ENCODE measurements around the gene BTG2.
A peak's percentile ranks its signal among the peaks of the same experiment; 100 is the strongest.
"Not testable (repeated sequence)": the region's sequence is repeated elsewhere in the genome, so short reads cannot be mapped to it uniquely, and the experiment has no call there.

The BTG2 gene

DNA sequence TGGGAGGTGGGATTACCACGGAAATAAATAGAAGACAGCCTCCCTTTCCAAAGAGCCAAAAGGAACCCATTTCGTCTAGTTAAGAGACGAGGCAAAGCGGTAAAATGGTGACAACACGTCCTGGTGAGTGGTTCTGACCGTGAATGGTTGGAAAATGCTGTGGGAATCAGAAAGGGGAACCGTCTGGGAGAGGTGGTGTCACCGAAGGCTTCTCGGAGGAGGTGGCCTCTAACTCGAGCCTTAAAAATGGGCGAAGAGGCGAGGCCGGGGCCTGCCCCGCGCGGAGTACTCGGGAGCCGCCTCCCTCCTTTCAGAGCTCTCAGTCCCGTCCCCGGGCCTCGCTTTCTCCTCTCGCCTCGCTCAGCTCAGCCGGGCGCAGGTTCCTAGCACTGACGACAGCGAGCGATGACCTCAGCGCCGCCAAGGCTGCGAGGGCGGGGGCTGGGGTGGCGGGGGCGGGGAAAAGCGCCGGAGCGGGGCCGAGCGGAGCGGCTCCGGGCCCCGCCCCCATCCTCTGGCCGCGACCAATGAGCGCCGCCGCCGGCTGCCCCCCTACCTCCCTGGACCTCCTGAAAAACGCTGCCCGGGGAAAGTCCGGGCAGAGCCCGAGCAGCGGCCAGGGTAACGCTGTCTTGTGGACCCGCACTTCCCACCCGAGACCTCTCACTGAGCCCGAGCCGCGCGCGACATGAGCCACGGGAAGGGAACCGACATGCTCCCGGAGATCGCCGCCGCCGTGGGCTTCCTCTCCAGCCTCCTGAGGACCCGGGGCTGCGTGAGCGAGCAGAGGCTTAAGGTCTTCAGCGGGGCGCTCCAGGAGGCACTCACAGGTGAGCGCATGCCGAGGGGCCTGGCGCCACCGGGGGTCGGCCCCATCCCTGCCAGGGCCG lies at the start of gene BTG2:
TSS of gene BTG2 (plus strand) at position 601 of the 890 bp plus-strand sequence. CDS start at position 689, 88 bp downstream.
- DNase-seq (ENCODE audit: low read depth): peak; percentile 91

DNA sequence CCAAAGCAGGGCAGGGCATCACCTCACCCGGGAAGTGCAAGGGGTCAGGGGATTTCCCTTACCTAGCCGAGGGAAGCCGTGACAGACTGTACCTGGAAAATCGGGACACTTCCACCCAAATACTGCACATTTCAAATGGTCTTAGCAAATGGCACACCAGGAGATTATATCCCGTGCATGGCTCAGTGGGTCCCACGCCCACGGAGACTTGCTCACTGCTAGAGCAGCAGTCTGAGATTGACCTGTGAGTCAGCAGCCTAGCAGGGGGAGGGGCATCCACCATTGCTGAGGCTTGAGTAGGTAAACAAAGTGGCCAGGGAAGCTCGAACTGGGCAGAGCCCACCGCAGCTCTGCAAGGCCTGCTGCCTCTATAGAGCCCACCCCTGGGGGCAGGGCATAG lies 48.7 kb upstream of the BTG2 start:
- DNase-seq (ENCODE audit: low read depth): not testable (repeated sequence)

DNA sequence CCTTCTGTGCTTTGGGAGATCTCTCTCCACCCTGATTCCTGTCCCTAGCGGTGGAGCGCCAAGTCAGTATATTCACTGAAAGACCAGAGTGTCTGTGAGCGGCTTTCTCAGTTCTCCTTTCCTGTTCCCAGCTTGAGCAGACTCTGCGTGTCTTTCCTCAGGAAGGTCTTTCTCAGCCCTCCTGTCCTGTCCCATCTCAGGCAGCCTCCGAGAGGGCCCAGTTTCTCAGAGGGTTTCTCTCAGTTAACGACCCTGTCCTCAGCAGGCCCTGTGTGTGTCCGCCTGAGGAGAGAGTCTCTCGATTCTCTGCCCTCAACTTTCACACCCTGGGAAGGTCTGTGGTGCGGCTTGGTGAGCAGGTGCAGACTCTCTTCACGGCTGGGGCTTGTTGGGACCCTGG lies 41.8 kb upstream of the BTG2 start:
- DNase-seq (ENCODE audit: low read depth): no peak

- DNase-seq (ENCODE audit: low read depth): no peak
Measured at GRCh38 chr1:203264052-203264501, 41.2 kb upstream of the BTG2 start.

- DNase-seq (ENCODE audit: low read depth): no peak
Measured at GRCh38 chr1:203265541-203265940, 39.8 kb upstream of the BTG2 start.

GRCh38 chr1:203266140-203266539 lies 39.2 kb upstream of the BTG2 start:
- not testable (repeated sequence) for DNase-seq (ENCODE audit: low read depth)

GRCh38 chr1:203267347-203267846 lies 37.9 kb upstream of the BTG2 start:
- DNase-seq (ENCODE audit: low read depth): peak; percentile 87

- DNase-seq (ENCODE audit: low read depth): no peak
Measured at GRCh38 chr1:203267912-203268311, 37.4 kb upstream of the BTG2 start.

- peak; percentile 73 for DNase-seq (ENCODE audit: low read depth)
Measured at GRCh38 chr1:203268901-203269653, 36.2 kb upstream of the BTG2 start.

GRCh38 chr1:203269654-203270020 lies 35.7 kb upstream of the BTG2 start:
- DNase-seq (ENCODE audit: low read depth): no peak

- no peak for DNase-seq (ENCODE audit: low read depth)
Measured at GRCh38 chr1:203270448-203270847, 34.9 kb upstream of the BTG2 start.

GRCh38 chr1:203271018-203271743 lies 34.1 kb upstream of the BTG2 start:
- DNase-seq (ENCODE audit: low read depth): peak; percentile 76

GRCh38 chr1:203271962-203272632 lies 33.2 kb upstream of the BTG2 start:
- DNase-seq (ENCODE audit: low read depth): no peak

DNA sequence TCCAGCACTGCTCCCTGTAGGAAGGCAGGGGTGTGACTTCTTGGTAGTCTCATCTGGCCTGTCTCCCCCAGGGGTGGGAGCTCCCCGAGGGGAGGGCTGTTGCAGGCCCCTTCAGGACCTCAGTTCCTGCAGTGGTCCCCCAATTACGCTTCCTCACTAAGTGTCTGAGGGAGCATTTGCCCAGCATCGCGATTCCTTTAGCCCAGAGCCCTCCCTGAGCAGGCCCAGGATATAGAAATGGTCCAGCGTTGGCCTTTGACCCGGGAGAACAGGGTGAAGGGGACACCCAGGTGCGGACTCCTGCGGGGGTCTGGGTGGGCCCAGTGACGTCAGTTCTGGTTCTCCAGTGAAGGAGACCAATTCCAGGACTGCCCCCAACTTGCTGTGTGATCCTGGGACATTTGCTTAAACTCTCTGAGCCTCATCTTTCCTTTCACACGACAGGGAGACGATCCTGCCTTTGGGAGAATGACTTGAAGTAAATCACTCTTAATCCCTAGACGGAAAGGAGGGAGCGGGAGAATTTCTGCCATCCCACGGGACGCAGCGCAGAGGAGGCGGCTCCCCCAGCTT lies 32.6 kb upstream of the BTG2 start:
- no peak for DNase-seq (ENCODE audit: low read depth)

DNA sequence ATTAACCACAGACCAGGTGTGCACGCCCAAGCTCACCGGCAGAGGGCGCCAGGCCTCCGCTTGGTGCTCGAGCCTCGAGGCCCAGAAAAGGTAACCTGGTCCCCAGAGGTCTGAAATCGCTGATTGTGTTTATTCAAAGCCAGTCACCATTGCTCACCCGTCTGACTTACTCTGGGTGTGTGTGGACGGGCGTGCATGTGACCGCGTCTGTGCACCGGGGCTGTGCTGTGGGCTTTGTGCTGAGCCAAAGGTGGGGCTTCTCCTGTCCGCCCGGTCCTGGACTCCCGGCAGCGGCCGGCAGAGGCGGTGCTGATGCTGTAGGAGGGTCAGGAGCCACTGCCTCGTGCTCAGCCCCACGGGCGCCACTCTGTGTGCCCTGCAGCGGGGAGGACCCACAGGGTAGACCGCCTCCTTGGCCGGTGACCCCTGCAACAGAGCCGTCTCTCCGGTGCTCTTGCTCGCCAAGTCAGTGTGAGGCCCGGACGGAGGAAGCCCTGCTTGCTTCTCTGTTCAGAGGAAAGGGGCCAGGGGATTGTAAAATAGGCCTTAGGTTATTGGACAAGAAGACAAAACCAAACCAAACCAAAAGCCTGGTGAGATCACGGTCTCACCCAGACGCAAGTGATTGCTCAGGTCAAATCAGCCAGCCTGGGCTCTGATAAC lies 32.0 kb upstream of the BTG2 start:
- peak; percentile 73 for DNase-seq (ENCODE audit: low read depth)

GRCh38 chr1:203273869-203274602 lies 31.3 kb upstream of the BTG2 start:
- no peak for DNase-seq (ENCODE audit: low read depth)

- no peak for DNase-seq (ENCODE audit: low read depth)
Measured at GRCh38 chr1:203274603-203275381, 30.5 kb upstream of the BTG2 start.

GRCh38 chr1:203275656-203276272 lies 29.6 kb upstream of the BTG2 start:
- DNase-seq (ENCODE audit: low read depth): no peak

GRCh38 chr1:203276408-203276807 lies 28.9 kb upstream of the BTG2 start:
- DNase-seq (ENCODE audit: low read depth): no peak

All from EH (cell line).